Panc1 (cell line): Measurements from ENCODE around the gene KIAA1671. TPM values are rescaled to one million over a fixed set of nuclear protein-coding genes. Genes with fewer than 3 reads are reported as not detected.

Experiments used
- ATAC-seq: fragments of 200-7000 bp; cut with Tn5 transposase; 2 replicates; pipeline ENCODE4 v1.9.1; 2020; ENCODE audit warnings: mild to moderate bottlenecking, moderate library complexity
- BruUV-seq: library from RNA; stranded (reverse); fragments of 400-500 nt; replicated peaks from 2 replicates; lab custom pipeline; 2021; lab: Mats Ljungman, UMichigan
- CTCF ChIA-PET: fragments of 300-600 bp; sonication (Branson Sonifier 250); formaldehyde crosslinking; loops from one replicate; lab custom pipeline; 2022; ENCODE audit warnings: antibody characterized with exemption; lab: Charles Lee
- POLR2A ChIA-PET: fragments of 300-600 bp; sonication (Branson Sonifier 250); formaldehyde crosslinking; loops from one replicate; lab custom pipeline; 2022; ENCODE audit warnings: antibody characterized with exemption; lab: Charles Lee
- DNase-seq: peaks from one replicate; pipeline ENCODE4 v3.0.0-alpha.2; 2010; ENCODE audit warnings: low read depth, low spot score
- H3K27ac ChIP-seq: 2 replicates; pipeline ENCODE4 v1.5.1; 2011; ENCODE audit warnings: mild to moderate bottlenecking, low read length, inconsistent platforms
- H3K27me3 ChIP-seq: fragments of 200-500 bp; sonication (Bioruptor generic); 2 replicates; pipeline ENCODE4 v1.6.0; 2014; ENCODE audit warnings: low read length, inconsistent platforms; ENCODE audit not compliant: control insufficient read depth, insufficient read depth
- H3K36me3 ChIP-seq: fragments of 200-500 bp; sonication (Bioruptor generic); 2 replicates; pipeline ENCODE4 v1.5.1; 2014; ENCODE audit warnings: inconsistent platforms, mild to moderate bottlenecking, low read length, moderate library complexity; ENCODE audit not compliant: control insufficient read depth, insufficient read depth
- H3K4me1 ChIP-seq: 2 replicates; pipeline ENCODE4 v1.5.1; 2011; ENCODE audit warnings: inconsistent platforms, mild to moderate bottlenecking, low read length, moderate library complexity; ENCODE audit not compliant: control insufficient read depth, insufficient read depth
- H3K4me3 ChIP-seq, 2 experiments: 2 replicates each; pipeline ENCODE4 v1.5.1; 2011 to 2012; ENCODE audit warnings: low read depth in 2 of 2, low read length in 2 of 2, mild to moderate bottlenecking in 2 of 2, inconsistent platforms in 1 of 2, moderate library complexity in 1 of 2
- H3K9me3 ChIP-seq: fragments of 200-500 bp; sonication (Bioruptor generic); 2 replicates; pipeline ENCODE4 v1.5.1; 2014; ENCODE audit warnings: low read depth, mild to moderate bottlenecking, inconsistent platforms, low read length, moderate library complexity; ENCODE audit not compliant: control insufficient read depth, insufficient read depth
- CTCF ChIP-seq: fragments of 450-650 bp; IDR thresholded peaks from 2 replicates; pipeline ENCODE4 v1.5.1; 2017; ENCODE audit warnings: mild to moderate bottlenecking
- POLR2AphosphoS5 ChIP-seq: IDR thresholded peaks from 2 replicates; pipeline ENCODE4 v1.6.1; 2012; ENCODE audit warnings: mild to moderate bottlenecking, low read depth, low read length, moderate library complexity
- REST ChIP-seq, 2 experiments: IDR thresholded peaks; 2 replicates each; pipeline ENCODE4 v1.6.1; 2011 to 2012; ENCODE audit warnings: low read depth in 2 of 2, control low read depth in 1 of 2, low read length in 1 of 2, mild to moderate bottlenecking in 1 of 2, moderate library complexity in 1 of 2; ENCODE audit not compliant: insufficient read depth in 1 of 2
- SIN3A ChIP-seq: IDR thresholded peaks from 2 replicates; pipeline ENCODE4 v1.6.1; 2012; ENCODE audit warnings: low read depth, mild to moderate bottlenecking, low read length, moderate library complexity, borderline replicate concordance; ENCODE audit not compliant: insufficient read depth
- TCF7L2 ChIP-seq: IDR thresholded peaks from 2 replicates; pipeline ENCODE4 v1.6.1; 2011; ENCODE audit warnings: mild to moderate bottlenecking, low read depth, low read length, inconsistent platforms
- in situ Hi-C: cut with HindIII; loops from 2 replicates; pipeline ENCODE4 v1.10.0; 2016; ENCODE audit warnings: low sequenced_read_pairs, low pct_unique_long_range_greater_than_20kb
- intact Hi-C: fragments of 100-400 bp; cut with micrococcal nuclease; formaldehyde crosslinking; loops from one replicate; pipeline ENCODE4 v1.10.0; 2022; ENCODE audit not compliant: unreplicated experiment
- total RNA-seq: library from RNA; stranded (reverse); gene quantifications from one replicate; pipeline ENCODE4 v1.2.1, GENCODE V29; 2021; ENCODE audit not compliant: unreplicated experiment

The KIAA1671 gene
- total RNA-seq, 1 experiment from 2014 or later: 48.1 TPM

GRCh38 chr22:25082096-25082495 is 129.6 kb downstream of the KIAA1671 start:
- ATAC-seq: no peak
- Histone ChIP-seq H3K4me1 (no peaks in the 10 kb centered on the region), H3K27me3 (no peaks in the 10 kb centered on the region), H3K4me3 (no peak overlapping the region), H3K27ac (no peak overlapping the region), H3K9me3 (no peaks in the 10 kb centered on the region), H3K36me3 (no peaks in the 10 kb centered on the region)
- POLR2A ChIA-PET: no interaction called here
- TF ChIP-seq CTCF (no peak), TCF7L2 (no peak), SIN3A (no peak), POLR2AphosphoS5 (no peak), REST (IDR thresholded peaks at IDR 0.05; ENCODE audit: insufficient read depth in 1 of 2, low read depth in 2 of 2, low read length in 1 of 2) (no peak)
- CTCF ChIA-PET: no interaction called here
- no TSS peak for BruUV-seq
- intact Hi-C loops: no loop called here
- in situ Hi-C loops: no loop called here
- DNase-seq: no peak

- H3K4me1 ChIP-seq: no peaks in the 10 kb centered on the region
- BruUV-seq: no TSS peak
- no peaks in the 10 kb centered on the region for H3K27me3 ChIP-seq
- POLR2A ChIA-PET: no interaction called here
- H3K27ac ChIP-seq: no peak overlapping the region
- no peaks in the 10 kb centered on the region for H3K9me3 ChIP-seq
- no peak overlapping the region for H3K4me3 ChIP-seq
- ATAC-seq (no peak), DNase-seq (no peak)
- in situ Hi-C loops (no loop called here), intact Hi-C loops (no loop called here)
- no peaks in the 10 kb centered on the region for H3K36me3 ChIP-seq
- TF ChIP-seq POLR2AphosphoS5 (no peak), REST (IDR thresholded peaks at IDR 0.05; ENCODE audit: insufficient read depth in 1 of 2, low read depth in 2 of 2, low read length in 1 of 2) (no peak), CTCF (no peak), SIN3A (no peak)
- CTCF ChIA-PET: no interaction called here
Measured at GRCh38 chr22:25083056-25083806, 130.7 kb downstream of the KIAA1671 start.
